CD1c-positive myeloid dendritic cell (primary cell): Measurements from ENCODE around the gene UBE3C.
A peak's percentile ranks its signal among the peaks of the same experiment; 100 is the strongest.

Experiments
- DNase-seq: peaks from one replicate; pipeline ENCODE4 v3.0.0-alpha.2; 2016; ENCODE audit errors: extremely low spot score

Gene UBE3C

GRCh38 chr7:157177333-157177982 lies 38.7 kb downstream of the UBE3C start:
- no peak for DNase-seq

- no peak for DNase-seq
These were observed 39.3 kb downstream of the UBE3C start for GRCh38 chr7:157177983-157178381.

- no peak for DNase-seq
These were observed 45.1 kb downstream of the UBE3C start for GRCh38 chr7:157183832-157184231.

- no peak for DNase-seq
These were observed 49.5 kb downstream of the UBE3C start for GRCh38 chr7:157188091-157188665.

GRCh38 chr7:157189405-157189804 lies 50.7 kb downstream of the UBE3C start:
- no peak for DNase-seq

GRCh38 chr7:157192861-157193260 lies 54.1 kb downstream of the UBE3C start:
- DNase-seq: no peak

- no peak for DNase-seq
These were observed 54.5 kb downstream of the UBE3C start for GRCh38 chr7:157193274-157193673.

- no peak for DNase-seq
These were observed 56.2 kb downstream of the UBE3C start for GRCh38 chr7:157194948-157195347.

- no peak for DNase-seq
These were observed 57.1 kb downstream of the UBE3C start for GRCh38 chr7:157195868-157196267.

- DNase-seq: no peak
These were observed 65.4 kb downstream of the UBE3C start for GRCh38 chr7:157204134-157204533.

- no peak for DNase-seq
These were observed 66.7 kb downstream of the UBE3C start for GRCh38 chr7:157205438-157205837.

- DNase-seq: no peak
These were observed 70.1 kb downstream of the UBE3C start for GRCh38 chr7:157208571-157209413.

- DNase-seq: no peak
These were observed 72.0 kb downstream of the UBE3C start for GRCh38 chr7:157210682-157211081.

GRCh38 chr7:157211690-157212089 lies 73.0 kb downstream of the UBE3C start:
- no peak for DNase-seq

- DNase-seq: no peak
These were observed 80.4 kb downstream of the UBE3C start for GRCh38 chr7:157219154-157219553.

GRCh38 chr7:157220916-157221569 lies 82.3 kb downstream of the UBE3C start:
- no peak for DNase-seq

- DNase-seq: no peak
These were observed 84.0 kb downstream of the UBE3C start for GRCh38 chr7:157222687-157223086.

- no peak for DNase-seq
These were observed 85.9 kb downstream of the UBE3C start for GRCh38 chr7:157224627-157225026.

GRCh38 chr7:157228864-157229422 lies 90.2 kb downstream of the UBE3C start:
- DNase-seq: peak; percentile 19

- DNase-seq: no peak
These were observed 95.0 kb downstream of the UBE3C start for GRCh38 chr7:157233677-157234076.

- DNase-seq: no peak
These were observed 95.5 kb downstream of the UBE3C start for GRCh38 chr7:157234271-157234670.
